ENCODE measurements around the gene EPHA1.
"Not testable (repeated sequence)": the region's sequence is repeated elsewhere in the genome, so short reads cannot be mapped to it uniquely, and the experiment has no call there.

Gene EPHA1

GRCh38 chr7:143393267-143394041, 15.2 kb downstream of the EPHA1 start:
- H3K27ac ChIP-seq (ENCODE audit: extremely low read depth, low read depth, low read length) = no peak overlapping the region
- ChIA-PET POLR2A (interaction anchor here (1.5 to 2.4 kb wide), 4 partner anchors 9 to 126 kb away, joined by 3 to 10 read pairs (median 6); no protein-coding TSS in a partner anchor), CTCF (interaction anchor here (0.6 to 2.2 kb wide), 4 partner anchors 10 to 69 kb away, joined by 3 to 7 read pairs (median 5); no protein-coding TSS in a partner anchor)
- H3K4me3 ChIP-seq (ENCODE audit: low read depth, low read length) = no peak overlapping the region
- H3K36me3 ChIP-seq (ENCODE audit: control insufficient read depth in 2 of 2, insufficient read depth in 1 of 2, low read length in 2 of 2) = peaks cover 0 to 41% of the 10 kb centered on the region in 2 experiments; a peak in 1 of 3 replicates
- no peaks in the 10 kb centered on the region for H3K9me3 ChIP-seq (ENCODE audit: control insufficient read depth, insufficient read depth, low read depth, low read length)
- H3K4me1 ChIP-seq (ENCODE audit: control insufficient read depth, insufficient read depth, low read length) = no peaks in the 10 kb centered on the region
- peak; percentile 68 for TF ChIP-seq EGR2 (tag by site-specific recombination; IDR thresholded peaks at IDR 0.05; ENCODE audit: low read depth)
- TF ChIP-seq ZFHX2 (tag by site-specific recombination; conservative IDR thresholded peaks at IDR 0.05) = 0 out of 2 replicates have a peak, but pooled peaks have one; percentile 29
- TF ChIP-seq BCL6B (tag by site-specific recombination; IDR thresholded peaks at IDR 0.05) = no peak
- no peak for TF ChIP-seq SETDB1 (IDR thresholded peaks at IDR 0.05; ENCODE audit: insufficient read length, low read length)
- peak; percentile 48; the same call in 1 of the 2 replicates for TF ChIP-seq ZNF600 (tag by site-specific recombination; IDR thresholded peaks at IDR 0.05)
- TF ChIP-seq ZFP37 (tag by site-specific recombination; IDR thresholded peaks at IDR 0.05) = no peak

- H3K27ac ChIP-seq (ENCODE audit: extremely low read depth, low read depth, low read length) = no peak overlapping the region
- POLR2A ChIA-PET = interaction anchor here (0.7 to 2.4 kb wide), 6 partner anchors 8 to 127 kb away, joined by 3 to 10 read pairs (median 6); no protein-coding TSS in a partner anchor
- no peak overlapping the region for H3K4me3 ChIP-seq (ENCODE audit: low read depth, low read length)
- CTCF ChIA-PET = interaction anchor here (1.6 to 2.2 kb wide), 3 partner anchors 9 to 23 kb away, joined by 3 to 7 read pairs (median 6); no protein-coding TSS in a partner anchor
- peak; percentile 74; the same call in 1 of the 2 replicates for TF ChIP-seq ZNF600 (tag by site-specific recombination; IDR thresholded peaks at IDR 0.05)
- TF ChIP-seq ZXDB (tag by site-specific recombination; IDR thresholded peaks at IDR 0.05) = no peak
- H3K4me1 ChIP-seq (ENCODE audit: control insufficient read depth, insufficient read depth, low read length) = no peaks in the 10 kb centered on the region
- H3K9me3 ChIP-seq (ENCODE audit: control insufficient read depth, insufficient read depth, low read depth, low read length) = no peaks in the 10 kb centered on the region
- H3K36me3 ChIP-seq (ENCODE audit: control insufficient read depth in 2 of 2, insufficient read depth in 1 of 2, low read length in 2 of 2) = peaks cover 0 to 47% of the 10 kb centered on the region in 2 experiments; a peak in 1 of 3 replicates
Observed at GRCh38 chr7:143392875-143393266, 15.8 kb downstream of the EPHA1 start.

- POLR2A ChIA-PET = interaction anchor here (0.7 to 2.4 kb wide), 7 partner anchors 8 to 127 kb away, joined by 3 to 10 read pairs (median 6); no protein-coding TSS in a partner anchor
- not testable (repeated sequence) for H3K4me3 ChIP-seq (ENCODE audit: low read depth, low read length); H3K9me3 ChIP-seq (ENCODE audit: control insufficient read depth, insufficient read depth, low read depth, low read length); H3K27ac ChIP-seq (ENCODE audit: extremely low read depth, low read depth, low read length); H3K4me1 ChIP-seq (ENCODE audit: control insufficient read depth, insufficient read depth, low read length)
- H3K36me3 ChIP-seq (ENCODE audit: control insufficient read depth in 2 of 2, insufficient read depth in 1 of 2, low read length in 2 of 2) = peaks cover 0 to 51% of the 10 kb centered on the region in 2 experiments; a peak in 1 of 3 replicates
- CTCF ChIA-PET = interaction anchor here (0.5 to 2.2 kb wide), 4 partner anchors 9 to 88 kb away, joined by 3 to 7 read pairs (median 4); no protein-coding TSS in a partner anchor
Observed at GRCh38 chr7:143392427-143392826, 16.2 kb downstream of the EPHA1 start.

- Histone ChIP-seq H3K4me3 (ENCODE audit: low read depth, low read length) (no peak overlapping the region), H3K9me3 (ENCODE audit: control insufficient read depth, insufficient read depth, low read depth, low read length) (no peaks in the 10 kb centered on the region), H3K4me1 (ENCODE audit: control insufficient read depth, insufficient read depth, low read length) (no peaks in the 10 kb centered on the region), H3K36me3 (ENCODE audit: control insufficient read depth in 2 of 2, insufficient read depth in 1 of 2, low read length in 2 of 2) (peaks cover 0 to 57% of the 10 kb centered on the region in 2 experiments; a peak in 1 of 3 replicates), H3K27ac (ENCODE audit: extremely low read depth, low read depth, low read length) (no peak overlapping the region)
- POLR2A ChIA-PET = interaction anchor here (0.8 to 2.4 kb wide), 5 partner anchors 8 to 128 kb away, joined by 3 to 10 read pairs (median 6); no protein-coding TSS in a partner anchor
- no peak for TF ChIP-seq ZNF394 (tag by site-specific recombination; IDR thresholded peaks at IDR 0.05; ENCODE audit: borderline replicate concordance)
- no peak for TF ChIP-seq AEBP2 (tag by site-specific recombination; IDR thresholded peaks at IDR 0.05; ENCODE audit: borderline replicate concordance)
- no peak for TF ChIP-seq ZNF248 (tag by site-specific recombination; IDR thresholded peaks at IDR 0.05)
- no peak for TF ChIP-seq ZFP41 (tag by site-specific recombination; IDR thresholded peaks at IDR 0.05; ENCODE audit: borderline replicate concordance)
- TF ChIP-seq ZNF362 (tag by site-specific recombination; IDR thresholded peaks at IDR 0.05) = no peak
- TF ChIP-seq ZNF600 (tag by site-specific recombination; IDR thresholded peaks at IDR 0.05) = peak; percentile 17; the same call in 1 of the 2 replicates
- TF ChIP-seq ZNF670 (tag by site-specific recombination; IDR thresholded peaks at IDR 0.05; ENCODE audit: low read depth) = no peak
- no peak for TF ChIP-seq SCRT1 (tag by site-specific recombination; IDR thresholded peaks at IDR 0.05; ENCODE audit: borderline replicate concordance)
- CTCF ChIA-PET = interaction anchor here (0.5 to 2.2 kb wide), 3 partner anchors 12 to 87 kb away, joined by 3 to 6 read pairs (median 3); no protein-coding TSS in a partner anchor
Observed at GRCh38 chr7:143391462-143392404, 16.9 kb downstream of the EPHA1 start.

Measured in HEK293 (cell line).